ENCODE measurements around the gene UNC80.

DNA sequence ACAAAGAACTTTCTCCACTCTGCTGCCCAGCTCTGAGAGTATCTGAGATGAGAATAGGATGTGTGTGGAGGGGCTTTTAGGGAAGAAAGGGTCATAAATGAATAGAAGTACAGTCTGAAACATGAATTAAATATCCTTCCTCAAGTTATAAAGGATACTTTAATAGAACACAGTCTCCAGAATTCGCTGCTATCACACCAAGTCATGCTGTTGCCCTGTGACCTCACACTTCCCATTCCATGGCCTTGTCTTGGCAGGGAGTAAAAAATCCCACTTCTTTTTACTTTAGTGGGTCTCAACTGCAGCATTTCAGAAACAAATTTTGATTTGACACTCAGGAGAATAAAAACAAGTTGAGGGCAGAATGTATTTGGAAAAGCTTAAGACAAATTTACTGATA, 227.0 kb downstream of the UNC80 start:
- TF ChIP-seq, protein P1, sequence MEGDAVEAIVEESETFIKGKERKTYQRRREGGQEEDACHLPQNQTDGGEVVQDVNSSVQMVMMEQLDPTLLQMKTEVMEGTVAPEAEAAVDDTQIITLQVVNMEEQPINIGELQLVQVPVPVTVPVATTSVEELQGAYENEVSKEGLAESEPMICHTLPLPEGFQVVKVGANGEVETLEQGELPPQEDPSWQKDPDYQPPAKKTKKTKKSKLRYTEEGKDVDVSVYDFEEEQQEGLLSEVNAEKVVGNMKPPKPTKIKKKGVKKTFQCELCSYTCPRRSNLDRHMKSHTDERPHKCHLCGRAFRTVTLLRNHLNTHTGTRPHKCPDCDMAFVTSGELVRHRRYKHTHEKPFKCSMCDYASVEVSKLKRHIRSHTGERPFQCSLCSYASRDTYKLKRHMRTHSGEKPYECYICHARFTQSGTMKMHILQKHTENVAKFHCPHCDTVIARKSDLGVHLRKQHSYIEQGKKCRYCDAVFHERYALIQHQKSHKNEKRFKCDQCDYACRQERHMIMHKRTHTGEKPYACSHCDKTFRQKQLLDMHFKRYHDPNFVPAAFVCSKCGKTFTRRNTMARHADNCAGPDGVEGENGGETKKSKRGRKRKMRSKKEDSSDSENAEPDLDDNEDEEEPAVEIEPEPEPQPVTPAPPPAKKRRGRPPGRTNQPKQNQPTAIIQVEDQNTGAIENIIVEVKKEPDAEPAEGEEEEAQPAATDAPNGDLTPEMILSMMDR (IDR thresholded peaks at IDR 0.05), result no peak
- TF ChIP-seq EZH2 (IDR thresholded peaks at IDR 0.05; ENCODE audit: borderline replicate concordance, insufficient read depth, low read depth, low read length, poor library complexity, severe bottlenecking), result no peak

Data from B cell (primary cell).